Astrocyte (in vitro differentiated cells and primary cell): ENCODE data around the gene DLGAP4. TPM values are rescaled to one million over a fixed set of nuclear protein-coding genes. Genes with fewer than 3 reads are reported as not detected.

Experiments
- DNase-seq: peaks from one replicate; pipeline ENCODE4 v3.0.0-alpha.2; 2010; ENCODE audit warnings: low read depth
- FAIRE-seq: peaks from 2 replicates; lab custom pipeline; 2011; peaks lifted over from hg19 to GRCh38; lab: Jason Lieb, UNC
- H2AFZ ChIP-seq: 2 replicates; pipeline ENCODE4 v1.6.0; 2012; ENCODE audit warnings: low read depth, low read length, inconsistent platforms
- H3K27ac ChIP-seq: 2 replicates; pipeline ENCODE4 v1.5.1; 2011; ENCODE audit warnings: low read depth, low read length, inconsistent platforms
- H3K27me3 ChIP-seq: 2 replicates; pipeline ENCODE4 v1.6.0; 2011; ENCODE audit warnings: low read length, inconsistent platforms; ENCODE audit not compliant: insufficient read depth
- H3K36me3 ChIP-seq: 2 replicates; pipeline ENCODE4 v1.5.1; 2011; ENCODE audit warnings: low read length, inconsistent platforms; ENCODE audit not compliant: insufficient read depth
- H3K4me1 ChIP-seq: 2 replicates; pipeline ENCODE4 v1.5.1; 2011; ENCODE audit warnings: low read length, inconsistent platforms; ENCODE audit not compliant: insufficient read depth
- H3K4me2 ChIP-seq: 2 replicates; pipeline ENCODE4 v1.6.0; 2012; ENCODE audit warnings: low read length, inconsistent platforms
- H3K4me3 ChIP-seq: 2 replicates; pipeline ENCODE4 v1.5.1; 2011; ENCODE audit warnings: low read depth, mild to moderate bottlenecking, low read length, inconsistent platforms; ENCODE audit not compliant: insufficient read depth
- H3K79me2 ChIP-seq: 2 replicates; pipeline ENCODE4 v1.6.0; 2012; ENCODE audit warnings: mild to moderate bottlenecking, low read length, inconsistent platforms; ENCODE audit not compliant: insufficient read depth
- H3K9ac ChIP-seq: 2 replicates; pipeline ENCODE4 v1.6.0; 2012; ENCODE audit warnings: mild to moderate bottlenecking, low read length, inconsistent platforms
- H3K9me3 ChIP-seq: 2 replicates; pipeline ENCODE4 v1.5.1; 2012; ENCODE audit warnings: low read depth, mild to moderate bottlenecking, low read length, inconsistent platforms; ENCODE audit not compliant: insufficient read depth
- H4K20me1 ChIP-seq: 2 replicates; pipeline ENCODE4 v1.6.0; 2012; ENCODE audit warnings: low read length, inconsistent platforms; ENCODE audit not compliant: insufficient read depth
- H3K27ac Mint-ChIP-seq: one replicate; pipeline ENCODE4 v1.8.0; 2021; ENCODE audit warnings: mild to moderate bottlenecking, mixed read lengths; ENCODE audit not compliant: unreplicated experiment
- H3K27me3 Mint-ChIP-seq: one replicate; pipeline ENCODE4 v1.8.0; 2021; ENCODE audit warnings: low read depth, mixed read lengths; ENCODE audit not compliant: unreplicated experiment
- H3K36me3 Mint-ChIP-seq: one replicate; pipeline ENCODE4 v1.8.0; 2021; ENCODE audit warnings: low read depth, mixed read lengths; ENCODE audit not compliant: unreplicated experiment
- H3K4me1 Mint-ChIP-seq: one replicate; pipeline ENCODE4 v1.8.0; 2021; ENCODE audit warnings: low read depth, mixed read lengths; ENCODE audit not compliant: unreplicated experiment
- H3K4me3 Mint-ChIP-seq: one replicate; pipeline ENCODE4 v1.8.0; 2021; ENCODE audit warnings: mild to moderate bottlenecking, moderate library complexity, mixed read lengths; ENCODE audit not compliant: unreplicated experiment
- H3K9me3 Mint-ChIP-seq: one replicate; pipeline ENCODE4 v1.8.0; 2021; ENCODE audit warnings: mild to moderate bottlenecking, mixed read lengths; ENCODE audit not compliant: unreplicated experiment
- EZH2 ChIP-seq: IDR thresholded peaks from 2 replicates; pipeline ENCODE4 v1.6.1; 2012; ENCODE audit warnings: mild to moderate bottlenecking, low read length, inconsistent platforms; ENCODE audit not compliant: insufficient read depth
- total RNA-seq: library from RNA; stranded (reverse); gene quantifications from 2 replicates; pipeline ENCODE4 v1.2.1, GENCODE V29; 2021
- TF ChIP-seq, protein P1 (sequence below): IDR thresholded peaks from 2 replicates; pipeline ENCODE4 v1.5.1; 2011; ENCODE audit warnings: low read depth, mild to moderate bottlenecking, inconsistent platforms, low read length, moderate library complexity; ENCODE audit not compliant: insufficient read depth

The DLGAP4 gene
- total RNA-seq, 1 donor from 2014 or later = 135 TPM

GRCh38 chr20:36281785-36282380, 24.3 kb upstream of the DLGAP4 start:
- Mint-ChIP-seq H3K4me3 (no peak overlapping the region), H3K27me3 (peaks cover 20% of the 10 kb centered on the region), H3K9me3 (no peaks in the 10 kb centered on the region), H3K27ac (no peak overlapping the region), H3K4me1 (no peaks in the 10 kb centered on the region), H3K36me3 (no peaks in the 10 kb centered on the region)
- FAIRE-seq = no peak
- H3K4me1 ChIP-seq = no peaks in the 10 kb centered on the region
- H3K27me3 ChIP-seq = peaks cover 26% of the 10 kb centered on the region
- no peak overlapping the region for H2AFZ ChIP-seq
- no peak for DNase-seq
- H3K9ac ChIP-seq = no peak overlapping the region
- no peak overlapping the region for H3K4me2 ChIP-seq
- H3K27ac ChIP-seq = no peak overlapping the region
- TF ChIP-seq EZH2 = no peak
- TF ChIP-seq, protein P1, sequence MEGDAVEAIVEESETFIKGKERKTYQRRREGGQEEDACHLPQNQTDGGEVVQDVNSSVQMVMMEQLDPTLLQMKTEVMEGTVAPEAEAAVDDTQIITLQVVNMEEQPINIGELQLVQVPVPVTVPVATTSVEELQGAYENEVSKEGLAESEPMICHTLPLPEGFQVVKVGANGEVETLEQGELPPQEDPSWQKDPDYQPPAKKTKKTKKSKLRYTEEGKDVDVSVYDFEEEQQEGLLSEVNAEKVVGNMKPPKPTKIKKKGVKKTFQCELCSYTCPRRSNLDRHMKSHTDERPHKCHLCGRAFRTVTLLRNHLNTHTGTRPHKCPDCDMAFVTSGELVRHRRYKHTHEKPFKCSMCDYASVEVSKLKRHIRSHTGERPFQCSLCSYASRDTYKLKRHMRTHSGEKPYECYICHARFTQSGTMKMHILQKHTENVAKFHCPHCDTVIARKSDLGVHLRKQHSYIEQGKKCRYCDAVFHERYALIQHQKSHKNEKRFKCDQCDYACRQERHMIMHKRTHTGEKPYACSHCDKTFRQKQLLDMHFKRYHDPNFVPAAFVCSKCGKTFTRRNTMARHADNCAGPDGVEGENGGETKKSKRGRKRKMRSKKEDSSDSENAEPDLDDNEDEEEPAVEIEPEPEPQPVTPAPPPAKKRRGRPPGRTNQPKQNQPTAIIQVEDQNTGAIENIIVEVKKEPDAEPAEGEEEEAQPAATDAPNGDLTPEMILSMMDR = no peak
- H3K36me3 ChIP-seq = no peaks in the 10 kb centered on the region
- no peak overlapping the region for H3K4me3 ChIP-seq
- H3K9me3 ChIP-seq = no peaks in the 10 kb centered on the region
- H3K79me2 ChIP-seq = no peaks in the 10 kb centered on the region
- no peaks in the 10 kb centered on the region for H4K20me1 ChIP-seq

DNA sequence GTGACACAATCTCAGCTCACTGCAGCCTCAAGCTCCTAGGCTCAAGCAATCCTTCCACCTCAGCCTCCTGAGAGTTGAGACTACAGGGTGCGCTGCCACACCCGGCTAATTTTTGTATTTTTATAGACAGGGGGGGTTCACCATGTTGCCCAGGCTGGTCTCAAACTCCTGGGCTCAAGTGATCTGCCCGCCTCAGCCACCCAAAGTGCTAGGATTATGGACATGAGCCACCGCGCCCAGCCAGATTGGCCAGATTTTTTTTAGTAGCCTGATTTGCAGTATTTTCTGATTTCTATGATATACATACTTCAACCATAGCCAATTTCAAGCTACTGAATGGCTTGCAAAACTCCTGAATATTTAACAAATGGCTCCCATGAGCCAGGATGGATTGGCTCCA, 21.4 kb upstream of the DLGAP4 start:
- TF ChIP-seq, protein P1 = no peak
- TF ChIP-seq EZH2 = no peak
- Mint-ChIP-seq H3K27ac (no peak overlapping the region), H3K9me3 (no peaks in the 10 kb centered on the region), H3K36me3 (no peaks in the 10 kb centered on the region), H3K4me1 (no peaks in the 10 kb centered on the region), H3K27me3 (peaks cover 5% of the 10 kb centered on the region), H3K4me3 (no peak overlapping the region)
- no peak for FAIRE-seq
- no peaks in the 10 kb centered on the region for H4K20me1 ChIP-seq
- no peak overlapping the region for H3K9ac ChIP-seq
- H2AFZ ChIP-seq = no peak overlapping the region
- H3K4me3 ChIP-seq = no peak overlapping the region
- no peaks in the 10 kb centered on the region for H3K79me2 ChIP-seq
- no peaks in the 10 kb centered on the region for H3K4me1 ChIP-seq
- no peak overlapping the region for H3K4me2 ChIP-seq
- H3K27ac ChIP-seq = no peak overlapping the region
- DNase-seq = no peak
- no peaks in the 10 kb centered on the region for H3K36me3 ChIP-seq
- H3K27me3 ChIP-seq = peaks cover 26% of the 10 kb centered on the region
- H3K9me3 ChIP-seq = no peaks in the 10 kb centered on the region

DNA sequence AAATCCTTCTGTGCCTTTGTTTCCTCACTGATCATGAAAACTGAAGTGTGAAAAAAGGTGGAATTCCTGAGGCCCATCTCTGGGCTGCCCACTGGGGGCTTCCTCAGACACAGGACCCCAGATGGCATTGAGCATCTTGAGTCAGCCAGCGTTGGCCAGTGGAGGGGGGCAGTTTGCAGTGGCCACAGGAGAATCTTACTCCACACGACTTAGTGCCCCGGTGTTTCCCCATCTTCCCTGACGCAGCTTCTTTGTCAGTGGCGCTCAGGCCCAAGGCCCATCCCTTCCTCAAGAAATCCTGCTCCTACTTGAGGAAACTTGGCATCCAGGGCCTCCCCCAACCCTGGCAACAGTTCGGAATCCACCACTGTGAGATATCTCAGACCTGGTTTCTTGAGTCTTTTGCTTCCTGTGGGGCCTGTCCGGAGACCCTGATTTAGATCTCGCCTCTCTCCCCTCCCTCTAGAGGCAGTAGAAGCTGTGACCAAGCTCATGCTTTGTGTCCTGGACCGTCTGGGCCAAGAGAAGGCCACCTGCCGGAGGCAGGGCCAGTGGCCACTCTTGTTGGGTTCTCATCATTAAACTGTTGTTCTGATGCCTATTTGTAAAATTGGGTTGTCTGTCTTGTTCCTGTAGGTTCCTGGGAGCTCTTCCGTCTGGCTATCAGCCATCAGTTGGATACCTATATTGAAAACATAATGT, 20.2 kb upstream of the DLGAP4 start:
- Histone ChIP-seq H3K4me1 (no peaks in the 10 kb centered on the region), H3K4me3 (no peak overlapping the region), H3K9me3 (no peaks in the 10 kb centered on the region), H3K27ac (no peak overlapping the region), H3K27me3 (peaks cover 29% of the 10 kb centered on the region), H4K20me1 (no peaks in the 10 kb centered on the region), H3K36me3 (no peaks in the 10 kb centered on the region), H2AFZ (no peak overlapping the region), H3K79me2 (no peaks in the 10 kb centered on the region), H3K9ac (no peak overlapping the region), H3K4me2 (no peak overlapping the region)
- Mint-ChIP-seq H3K27ac (no peak overlapping the region), H3K9me3 (no peaks in the 10 kb centered on the region), H3K36me3 (no peaks in the 10 kb centered on the region), H3K27me3 (peaks cover 2% of the 10 kb centered on the region), H3K4me3 (no peak overlapping the region), H3K4me1 (no peaks in the 10 kb centered on the region)
- TF ChIP-seq EZH2 = no peak
- TF ChIP-seq, protein P1 = no peak
- FAIRE-seq (no peak), DNase-seq (no peak)
